Measurements from ENCODE around the gene NTHL1. TPM values are rescaled to one million over a fixed set of nuclear protein-coding genes. Genes with fewer than 3 reads are reported as not detected.
A peak's percentile ranks its signal among the peaks of the same experiment; 100 is the strongest.

NTHL1 gene
- total and polyA plus RNA-seq, 2 of the 13 experiments (the other 11 are each of a cell fraction or from before 2014, with no cell fraction given), result 47.5 to 64.9 TPM

GRCh38 chr16:2061023-2061422 lies 13.4 kb upstream of the NTHL1 start:
- FAIRE-seq (no peak), ATAC-seq (no peak), DNase-seq (ENCODE audit: low spot score) (no peak)
- intact Hi-C loops (cut with micrococcal nuclease; ENCODE audit: unreplicated experiment) (no loop called here), in situ Hi-C loops (cut with HindIII; ENCODE audit: extremely low pct_ligation_motif_present, low pct_unique_long_range_greater_than_20kb) (no loop called here)
- H3K9ac ChIP-seq (ENCODE audit: insufficient read depth, low read depth, low read length), result no peak overlapping the region
- no peaks in the 10 kb centered on the region for H4K20me1 ChIP-seq (ENCODE audit: insufficient read depth, low read length)
- H2AFZ ChIP-seq (ENCODE audit: low read length), result no peak overlapping the region
- POLR2A ChIA-PET, result no interaction called here
- no peak for TF ChIP-seq ZNF3 (CRISPR knock-in tag; IDR thresholded peaks at IDR 0.05)
- no peak for TF ChIP-seq RORA (CRISPR knock-in tag; IDR thresholded peaks at IDR 0.05)
- no peak for TF ChIP-seq ZBTB46 (CRISPR knock-in tag; IDR thresholded peaks at IDR 0.05; ENCODE audit: borderline replicate concordance)
- TF ChIP-seq ZMAT3 (CRISPR knock-in tag; conservative IDR thresholded peaks at IDR 0.05), result no peak
- TF ChIP-seq ZNF256 (CRISPR knock-in tag; conservative IDR thresholded peaks at IDR 0.05), result no peak
- TF ChIP-seq ZNF567 (CRISPR knock-in tag; IDR thresholded peaks at IDR 0.05; ENCODE audit: borderline replicate concordance), result no peak
- TF ChIP-seq JARID2 (CRISPR knock-in tag; IDR thresholded peaks at IDR 0.05; ENCODE audit: insufficient replicate concordance), result no peak
- TF ChIP-seq KLF11 (CRISPR knock-in tag; IDR thresholded peaks at IDR 0.05), result no peak
- no peak for TF ChIP-seq ZNF747 (CRISPR knock-in tag; IDR thresholded peaks at IDR 0.05; ENCODE audit: borderline replicate concordance)
- no peak for TF ChIP-seq ZNF280D (CRISPR knock-in tag; IDR thresholded peaks at IDR 0.05)
- TF ChIP-seq PHB2 (IDR thresholded peaks at IDR 0.05; ENCODE audit: partially characterized antibody), result no peak
- TF ChIP-seq LBX2 (CRISPR knock-in tag; IDR thresholded peaks at IDR 0.05; ENCODE audit: borderline replicate concordance), result no peak
- no peaks in the 10 kb centered on the region for H3K27me3 ChIP-seq (ENCODE audit: control insufficient read depth in 1 of 2, insufficient read depth in 2 of 2, low read length in 2 of 2)
- peaks cover 11 to 13% of the 10 kb centered on the region in 2 experiments; a peak in 4 of 5 replicates for H3K36me3 ChIP-seq (replicated peaks in 1 of 2; ENCODE audit: control insufficient read depth in 1 of 2, insufficient read depth in 2 of 2, low read length in 2 of 2)
- no peaks in the 10 kb centered on the region for H3K79me2 ChIP-seq (ENCODE audit: insufficient read depth, low read length)
- CTCF ChIA-PET (ENCODE audit: low intra/inter-chr PET ratio, low total read pairs), result no interaction called here
- 93% methylated on average over 16 of the region's 18 CpGs for WGBS (ENCODE audit: low lambda C conversion rate)
- no TSS peak for BruUV-seq (replicated peaks)
- no peaks in the 10 kb centered on the region for H3K4me1 ChIP-seq (ENCODE audit: insufficient read depth, low read length)
- H3K27ac ChIP-seq (ENCODE audit: extremely low read length, insufficient read depth, low read length), result peak overlapping the region; percentile 55
- no peak overlapping the region for H3K4me2 ChIP-seq (ENCODE audit: low read depth, low read length)
- no peak overlapping the region for H3K4me3 ChIP-seq (replicated peaks in 1 of 3; ENCODE audit: insufficient read depth in 1 of 3, low read depth in 2 of 3, low read length in 3 of 3)
- H3K9me3 ChIP-seq (ENCODE audit: low read length), result no peaks in the 10 kb centered on the region
